Measurements from ENCODE around the gene FAM83E. TPM values are rescaled to one million over a fixed set of nuclear protein-coding genes. Genes with fewer than 3 reads are reported as not detected.

Gene FAM83E
- 0.25 and 1.3 TPM in 2 replicates for total RNA-seq

DNA sequence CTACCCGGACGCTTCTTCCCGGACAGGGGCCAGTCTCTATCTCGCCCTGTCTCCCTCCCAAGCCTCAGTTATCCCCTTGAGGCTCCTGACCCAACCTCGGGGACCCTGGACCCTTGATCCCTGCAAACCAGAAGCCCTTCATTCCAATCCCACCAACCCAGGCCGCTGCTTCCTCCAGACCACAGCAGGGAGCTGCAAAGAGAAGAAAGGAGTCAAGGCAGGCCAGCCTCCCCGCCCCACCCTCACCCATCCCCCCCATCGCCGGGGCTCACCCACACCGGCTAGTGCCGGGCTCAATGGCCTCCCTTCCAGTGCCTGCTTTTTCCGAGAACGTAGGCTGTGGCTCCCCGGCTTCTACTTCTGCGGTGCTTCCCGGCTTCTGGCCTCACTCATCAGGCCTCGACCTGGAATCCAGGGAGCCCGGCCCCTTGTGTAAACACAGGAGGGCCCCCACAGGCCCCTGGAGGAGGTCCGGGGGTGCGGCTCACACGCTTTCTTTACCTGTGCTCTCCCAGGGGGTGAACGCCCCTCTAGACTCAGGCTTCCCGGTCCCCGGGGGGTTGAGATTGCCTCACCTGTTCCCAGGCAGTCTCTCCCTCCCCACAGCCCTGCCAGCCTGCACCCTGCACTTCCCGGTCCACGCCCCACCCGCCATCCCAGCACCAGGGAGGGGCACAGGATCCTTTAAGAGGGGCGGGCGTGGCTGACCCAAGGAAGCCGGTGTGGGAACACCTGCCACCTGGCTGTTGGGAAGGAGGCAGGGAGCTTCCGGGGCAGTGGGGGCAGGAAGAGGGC lies at the start of gene FAM83E:
Gene FAM83E, minus strand, starts transcription at position 641 of the 795 bp plus-strand sequence. CDS start 1,704 bp downstream, outside the sequence.

DNA sequence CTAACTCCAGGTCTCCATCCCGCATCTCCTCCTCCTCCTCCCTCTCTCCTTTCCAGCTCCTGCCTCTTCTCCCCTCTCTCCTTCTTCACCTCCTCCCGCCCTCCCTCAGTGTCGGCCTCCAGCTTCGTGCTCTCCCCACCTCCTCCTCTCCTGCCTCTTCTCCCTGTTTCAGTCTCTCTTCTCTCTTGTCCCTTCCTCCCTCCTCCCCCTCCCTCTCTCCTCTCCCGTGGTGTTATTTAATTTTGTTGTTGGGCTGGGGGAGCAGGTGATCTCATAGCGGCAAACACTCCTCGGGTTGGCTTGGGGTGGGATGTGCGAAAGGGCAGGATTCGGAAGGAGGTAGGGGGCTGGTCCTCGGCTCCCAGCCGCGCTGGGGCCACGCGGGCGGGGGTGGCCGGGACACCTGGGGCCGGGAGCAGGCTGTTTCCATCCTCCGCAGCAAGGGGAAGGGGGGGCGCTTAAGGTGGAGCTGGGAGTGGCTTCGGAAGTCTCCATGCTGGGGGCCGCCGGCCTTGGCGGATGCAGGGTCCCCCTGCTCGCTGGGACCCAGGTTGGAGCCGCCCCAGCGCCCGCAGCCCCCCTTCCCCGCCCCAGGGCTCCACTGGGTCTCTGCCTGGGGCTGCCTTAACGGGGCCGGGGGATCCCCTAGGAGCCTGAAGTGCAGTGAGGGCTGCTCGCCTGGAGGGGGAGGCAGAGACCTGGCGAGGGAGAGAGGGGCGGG lies 31.3 kb upstream of the FAM83E start, which contains the start of gene CA11:
Gene CA11, minus strand, starts transcription at position 187 of the 721 bp plus-strand sequence. CDS start 555 bp downstream, outside the sequence.

DNA sequence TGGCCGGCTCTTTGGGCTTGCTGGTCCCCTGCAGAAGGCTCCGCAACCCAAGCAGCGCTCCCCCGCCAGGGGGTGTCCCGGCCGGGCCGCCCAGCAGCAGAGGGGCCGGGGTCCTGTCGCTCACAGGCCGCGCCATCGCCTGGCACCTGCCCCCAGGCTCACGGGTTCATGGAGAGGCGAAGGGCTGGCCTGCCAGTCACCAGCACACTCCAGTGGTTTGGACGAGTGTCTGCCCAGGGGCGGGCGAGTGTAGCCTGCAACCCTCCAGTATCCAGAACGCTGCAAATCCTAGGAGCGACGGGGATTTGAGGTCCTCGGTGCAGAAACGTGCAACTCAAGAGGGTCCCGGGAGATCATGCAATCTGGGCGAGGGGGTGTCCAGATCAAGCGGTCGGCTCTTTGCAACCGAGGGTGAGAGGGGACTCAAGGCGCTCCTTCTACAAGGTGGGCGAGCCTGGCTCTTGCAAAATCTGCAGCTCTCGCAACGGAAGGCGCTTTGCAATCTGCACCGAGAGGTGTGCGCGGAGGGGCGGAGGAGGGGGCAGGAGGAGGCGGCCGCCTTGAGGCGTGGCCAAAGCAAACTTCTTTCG lies 22.1 kb upstream of the FAM83E start, which contains the start of gene DBP:
Gene DBP, minus strand, starts transcription at position 521 of the 590 bp plus-strand sequence. Its CDS starts 385 bp downstream, at position 136.

DNA sequence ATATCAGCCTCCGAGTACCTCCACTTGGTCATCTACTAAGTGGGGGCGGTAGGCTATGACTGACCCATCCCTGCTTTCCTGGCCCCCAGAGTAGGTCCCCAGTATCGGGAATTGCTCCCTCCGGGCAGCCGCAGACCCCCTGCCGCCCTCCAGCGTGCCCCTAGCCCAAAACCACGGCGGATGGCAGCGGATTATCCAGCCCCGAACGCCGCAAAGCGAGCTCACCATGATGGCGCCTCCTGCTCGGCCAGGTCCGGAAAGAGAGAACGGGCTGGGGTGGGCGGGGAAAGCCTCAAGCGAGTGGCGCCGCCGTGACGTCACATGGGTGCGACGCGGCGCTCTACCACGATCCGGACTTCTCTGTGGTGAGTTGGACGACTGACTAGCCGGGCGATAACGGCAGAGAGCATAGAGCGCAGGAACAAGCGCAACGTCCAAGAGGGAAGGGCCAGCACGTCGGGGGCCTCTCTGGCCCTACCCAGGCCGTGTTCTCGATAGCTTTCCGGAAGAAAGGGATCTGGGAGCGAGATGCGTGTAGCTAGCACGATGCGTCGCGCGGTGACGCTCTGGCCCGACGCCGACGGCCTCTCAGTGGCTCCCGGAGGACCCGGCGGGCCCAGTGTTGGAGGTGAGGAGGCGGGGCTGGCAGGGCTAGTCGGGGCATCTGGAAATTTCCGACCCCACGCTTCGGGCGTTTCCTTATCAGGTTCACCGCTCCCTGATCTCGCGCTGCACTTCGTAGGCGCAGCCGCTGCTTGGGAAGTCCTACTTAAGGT lies 4.2 kb upstream of the FAM83E start, which contains the start of the genes RPL18 and SPHK2:
Gene RPL18, minus strand, starts transcription at position 263 of the 776 bp plus-strand sequence. Its CDS starts 35 bp downstream, at position 228.
Gene SPHK2, plus strand, starts transcription at position 591 of the 776 bp plus-strand sequence. CDS start 1,009 bp downstream, outside the sequence.

DNA sequence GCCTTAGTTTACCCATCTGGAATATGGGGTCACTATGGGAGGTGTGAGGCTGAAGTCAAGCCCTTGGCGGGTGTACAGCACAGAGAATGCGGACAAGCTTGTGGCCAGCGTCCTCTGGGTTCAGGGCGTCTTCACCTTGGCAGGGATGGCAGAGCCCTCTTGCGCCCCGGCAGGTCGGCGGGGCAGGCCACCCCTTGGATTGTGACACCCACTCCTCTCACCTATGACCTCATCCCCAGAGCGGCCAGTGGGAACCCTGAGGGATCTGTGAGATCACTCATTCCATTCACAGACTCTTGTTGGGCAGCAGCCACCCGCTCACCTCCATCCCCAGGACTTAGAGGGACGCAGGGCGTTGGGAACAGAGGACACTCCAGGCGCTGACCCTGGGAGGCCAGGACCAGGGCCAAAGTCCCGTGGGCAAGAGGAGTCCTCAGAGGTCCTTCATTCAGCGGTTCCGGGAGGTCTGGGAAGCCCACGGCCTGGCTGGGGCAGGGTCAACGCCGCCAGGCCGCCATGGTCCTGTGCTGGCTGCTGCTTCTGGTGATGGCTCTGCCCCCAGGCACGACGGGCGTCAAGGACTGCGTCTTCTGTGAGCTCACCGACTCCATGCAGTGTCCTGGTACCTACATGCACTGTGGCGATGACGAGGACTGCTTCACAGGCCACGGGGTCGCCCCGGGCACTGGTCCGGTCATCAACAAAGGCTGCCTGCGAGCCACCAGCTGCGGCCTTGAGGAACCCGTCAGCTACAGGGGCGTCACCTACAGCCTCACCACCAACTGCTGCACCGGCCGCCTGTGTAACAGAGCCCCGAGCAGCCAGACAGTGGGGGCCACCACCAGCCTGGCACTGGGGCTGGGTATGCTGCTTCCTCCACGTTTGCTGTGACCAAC lies 8.2 kb downstream of the FAM83E start, which contains the start of gene SPACA4:
Gene SPACA4, plus strand, starts transcription at position 280 of the 896 bp plus-strand sequence. Its CDS starts 237 bp downstream, at position 517.

Other genes with a start within 250 kb of the FAM83E start
- 46.0 and 66.4 TPM in 2 replicates for gene KDELR1, start 223.5 kb downstream of the FAM83E start, total RNA-seq
- under 0.01 and 0.12 TPM in 2 replicates for gene GRIN2D, start 221.4 kb downstream of the FAM83E start, total RNA-seq
- gene GRWD1, start 169.1 kb downstream of the FAM83E start, total RNA-seq = 17.2 and 19.7 TPM in 2 replicates
- gene KCNJ14, start 159.5 kb downstream of the FAM83E start, total RNA-seq = 0.25 and 0.26 TPM in 2 replicates
- 33.4 and 42.8 TPM in 2 replicates for gene CYTH2, start 145.7 kb downstream of the FAM83E start, total RNA-seq
- under 0.01 TPM in 1 of 2 replicates, not detected in the other for gene LMTK3, start 103.2 kb downstream of the FAM83E start, total RNA-seq
- not detected in 2 replicates for gene SULT2B1, start 62.9 kb downstream of the FAM83E start, total RNA-seq
- gene SPACA4, start 8.3 kb downstream of the FAM83E start, total RNA-seq = not detected in 2 replicates
- 1,560 and 1,803 TPM in 2 replicates for gene RPL18, start 4.1 kb upstream of the FAM83E start, total RNA-seq
- 6.6 and 7.6 TPM in 2 replicates for gene SPHK2, start 4.4 kb upstream of the FAM83E start, total RNA-seq
- gene DBP, start 22.3 kb upstream of the FAM83E start, total RNA-seq = 6.7 and 10.6 TPM in 2 replicates
- gene CA11, start 31.1 kb upstream of the FAM83E start, total RNA-seq = 0.93 and 1.1 TPM in 2 replicates
- gene NTN5, start 57.9 kb upstream of the FAM83E start, total RNA-seq = under 0.01 and 0.06 TPM in 2 replicates
- gene FUT2, start 80.9 kb upstream of the FAM83E start, total RNA-seq = not detected in 2 replicates
- 0.50 and 0.53 TPM in 2 replicates for gene MAMSTR, start 104.6 kb upstream of the FAM83E start, total RNA-seq
- gene RASIP1, start 125.5 kb upstream of the FAM83E start, total RNA-seq = 1.1 and 2.1 TPM in 2 replicates
- gene IZUMO1, start 131.8 kb upstream of the FAM83E start, total RNA-seq = not detected in 2 replicates
- 0.25 and 0.26 TPM in 2 replicates for gene FUT1, start 137.6 kb upstream of the FAM83E start, total RNA-seq
- gene FGF21, start 140.4 kb upstream of the FAM83E start, total RNA-seq = not detected in 2 replicates
- gene BCAT2, start 196.0 kb upstream of the FAM83E start, total RNA-seq = 25.0 and 27.4 TPM in 2 replicates
- 1.2 and 4.5 TPM in 2 replicates for gene HSD17B14, start 221.4 kb upstream of the FAM83E start, total RNA-seq